Measurements from ENCODE around the gene CELF3.

DNA sequence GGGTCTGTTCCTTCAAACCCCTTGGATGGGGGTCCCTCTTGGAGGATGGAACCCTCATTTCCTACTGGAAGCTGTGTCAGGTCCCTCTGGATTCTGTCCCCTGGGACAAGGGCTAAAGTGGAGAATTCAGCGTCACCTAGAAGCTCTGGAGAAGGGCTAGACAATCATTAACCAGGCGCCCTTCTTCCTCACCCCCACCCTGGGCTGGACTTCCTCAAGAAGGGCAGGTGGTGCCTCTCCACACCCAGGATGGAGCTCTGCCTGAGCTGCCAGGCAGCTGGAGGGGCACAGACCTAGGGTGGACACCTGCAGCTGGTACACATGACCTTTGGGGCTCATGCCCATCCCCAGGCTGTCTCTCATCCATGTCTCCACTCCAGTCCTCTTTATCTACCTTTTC lies 3.6 kb downstream of the CELF3 start:
- TF ChIP-seq, protein P1, sequence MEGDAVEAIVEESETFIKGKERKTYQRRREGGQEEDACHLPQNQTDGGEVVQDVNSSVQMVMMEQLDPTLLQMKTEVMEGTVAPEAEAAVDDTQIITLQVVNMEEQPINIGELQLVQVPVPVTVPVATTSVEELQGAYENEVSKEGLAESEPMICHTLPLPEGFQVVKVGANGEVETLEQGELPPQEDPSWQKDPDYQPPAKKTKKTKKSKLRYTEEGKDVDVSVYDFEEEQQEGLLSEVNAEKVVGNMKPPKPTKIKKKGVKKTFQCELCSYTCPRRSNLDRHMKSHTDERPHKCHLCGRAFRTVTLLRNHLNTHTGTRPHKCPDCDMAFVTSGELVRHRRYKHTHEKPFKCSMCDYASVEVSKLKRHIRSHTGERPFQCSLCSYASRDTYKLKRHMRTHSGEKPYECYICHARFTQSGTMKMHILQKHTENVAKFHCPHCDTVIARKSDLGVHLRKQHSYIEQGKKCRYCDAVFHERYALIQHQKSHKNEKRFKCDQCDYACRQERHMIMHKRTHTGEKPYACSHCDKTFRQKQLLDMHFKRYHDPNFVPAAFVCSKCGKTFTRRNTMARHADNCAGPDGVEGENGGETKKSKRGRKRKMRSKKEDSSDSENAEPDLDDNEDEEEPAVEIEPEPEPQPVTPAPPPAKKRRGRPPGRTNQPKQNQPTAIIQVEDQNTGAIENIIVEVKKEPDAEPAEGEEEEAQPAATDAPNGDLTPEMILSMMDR (conservative IDR thresholded peaks at IDR 0.05; ENCODE audit: low read depth, low read length) = no peak
- TF ChIP-seq EZH2 (IDR thresholded peaks at IDR 0.05; ENCODE audit: low read length, unreplicated experiment) = no peak

All from PC-3 (cell line).